Gastrocnemius medialis (tissue), 4 donors: Measurements from ENCODE around the gene MED13.

Experiments
- CTCF ChIP-seq, 5 experiments: fragments of 450-650 bp in 3 of 5; fragments of 200-600 bp in 2 of 5; sonication (generic) in 2 of 5; IDR thresholded peaks in 4 of 5; conservative IDR thresholded peaks in 1 of 5; 1 replicate in 4 of 5; 2 replicates in 1 of 5; pipeline ENCODE4 v1.5.1; 2016 to 2019; ENCODE audit warnings: antibody characterized with exemption in 5 of 5, mild to moderate bottlenecking in 3 of 5, moderate library complexity in 3 of 5
- POLR2A ChIP-seq, 2 donors: fragments of 450-650 bp; IDR thresholded peaks; one replicate each; pipeline ENCODE4 v1.6.1; 2017; ENCODE audit warnings: antibody characterized with exemption in 2 of 2, mild to moderate bottlenecking in 2 of 2, moderate library complexity in 2 of 2

- no peak for TF ChIP-seq POLR2A (IDR thresholded peaks at IDR 0.05)
- TF ChIP-seq CTCF (IDR thresholded peaks at IDR 0.05 in 4 of 5, conservative IDR thresholded peaks at IDR 0.05 in 1 of 5), result no peak
These were observed 7.4 kb downstream of the MED13 start for GRCh38 chr17:62057696-62058095.
